H1 (cell line): ENCODE measurements around the gene CCNJ. TPM values are rescaled to one million over a fixed set of nuclear protein-coding genes. Genes with fewer than 3 reads are reported as not detected.

Source experiments
- BRCA1 ChIP-seq: IDR thresholded peaks from 2 replicates; pipeline ENCODE4 v1.6.1; 2012; ENCODE audit warnings: low read depth, low read length, improper control_type of control experiment
- CHD2 ChIP-seq: IDR thresholded peaks from 2 replicates; pipeline ENCODE4 v1.6.1; 2012; ENCODE audit warnings: low read length, improper control_type of control experiment
- HDAC2 ChIP-seq, 2 experiments: fragments of 300-600 bp in 1 of 2; sonication (generic) in 1 of 2; IDR thresholded peaks; 2 replicates each; pipeline ENCODE4 v1.6.1; 2011 to 2012; ENCODE audit warnings: low read depth in 2 of 2, low read length in 2 of 2, mild to moderate bottlenecking in 2 of 2, moderate library complexity in 2 of 2, borderline replicate concordance in 1 of 2, inconsistent platforms in 1 of 2
- NANOG ChIP-seq: IDR thresholded peaks from 2 replicates; pipeline ENCODE4 v1.6.1; 2011; ENCODE audit warnings: low read length, low read depth, mild to moderate bottlenecking, inconsistent platforms; ENCODE audit not compliant: insufficient read depth, poor library complexity, severe bottlenecking
- PHF8 ChIP-seq: fragments of 200-600 bp; sonication (generic); conservative IDR thresholded peaks from 2 replicates; pipeline ENCODE4 v1.7.1; 2012; ENCODE audit warnings: low read depth, mild to moderate bottlenecking, inconsistent platforms, low read length, moderate library complexity
- POLR2A ChIP-seq, 2 experiments: IDR thresholded peaks; 1 replicate in 1 of 2; 2 replicates in 1 of 2; pipeline ENCODE4 v1.6.1; 2011; ENCODE audit warnings: low read depth in 2 of 2, low read length in 2 of 2, mild to moderate bottlenecking in 2 of 2; ENCODE audit errors: control extremely low read depth in 1 of 2
- POLR2AphosphoS5 ChIP-seq: IDR thresholded peaks from 2 replicates; pipeline ENCODE4 v1.6.1; 2011; ENCODE audit warnings: low read depth, low read length
- RNF2 ChIP-seq: fragments of 200-900, 300-1000 bp; sonication (generic); IDR thresholded peaks from 2 replicates; pipeline ENCODE4 v1.7.1; 2016; ENCODE audit warnings: borderline replicate concordance, low read depth, mild to moderate bottlenecking, antibody characterized with exemption, low read length; ENCODE audit not compliant: poor library complexity, severe bottlenecking; ENCODE audit errors: missing control alignments
- SP1 ChIP-seq: IDR thresholded peaks from 2 replicates; pipeline ENCODE4 v1.6.1; 2011; ENCODE audit warnings: low read depth, low read length
- SP4 ChIP-seq: IDR thresholded peaks from 2 replicates; pipeline ENCODE4 v1.6.1; 2012; ENCODE audit warnings: low read length, inconsistent platforms
- SUZ12 ChIP-seq: fragments of 200-600 bp; sonication (generic); IDR thresholded peaks from 2 replicates; pipeline ENCODE4 v1.6.1; 2012; ENCODE audit warnings: mild to moderate bottlenecking, inconsistent platforms, low read length, moderate library complexity, mixed read lengths
- TAF1 ChIP-seq: IDR thresholded peaks from 2 replicates; pipeline ENCODE4 v1.6.1; 2011; ENCODE audit warnings: mild to moderate bottlenecking, low read depth, low read length
- TAF7 ChIP-seq: optimal IDR thresholded peaks from 2 replicates; pipeline ENCODE3; 2011; ENCODE audit warnings: low read depth, mild to moderate bottlenecking, inconsistent platforms, low read length, moderate library complexity, borderline replicate concordance
- polyA plus RNA-seq, 7 experiments: library from polyadenylated mRNA; depleted of rRNA in 3 of 7; stranded (reverse) in 5 of 7; unstranded in 2 of 7; fragments of >200 nt in 5 of 7; fragments of 200-250 nt in 2 of 7; gene quantifications; 1 replicate in 5 of 7; 2 replicates in 1 of 7; 4 replicates in 1 of 7; pipeline versions ENCODE4 v1.2.1 to v1.2.3, GENCODE V29; 2011 to 2013; ENCODE audit warnings: missing spikeins in 2 of 7, mixed read lengths in 2 of 7
- total RNA-seq: library from RNA; stranded (reverse); fragmentation: NEBNext Ultra II Directional; extraction: Animal tissue kit (Norgen Biotek cat#: 25700); gene quantifications from 2 replicates; pipeline ENCODE4 v1.2.1, GENCODE V29; 2021
- TF ChIP-seq, protein P1 (sequence below): IDR thresholded peaks from 2 replicates; pipeline ENCODE4 v1.6.1; 2011; ENCODE audit warnings: low read depth, mild to moderate bottlenecking, low read length; ENCODE audit not compliant: insufficient read depth
- TF ChIP-seq, protein P2 (sequence below), 3 experiments: IDR thresholded peaks; 1 replicate in 2 of 3; 2 replicates in 1 of 3; pipeline versions ENCODE4 v1.5.1 to v1.6.1; 2011; ENCODE audit warnings: low read length in 3 of 3, mild to moderate bottlenecking in 3 of 3, inconsistent platforms in 2 of 3, low read depth in 1 of 3, moderate library complexity in 1 of 3; ENCODE audit not compliant: insufficient read depth in 1 of 3; ENCODE audit errors: control extremely low read depth in 1 of 3
- TF ChIP-seq, protein P3 (sequence below): IDR thresholded peaks from 2 replicates; pipeline ENCODE4 v1.6.1; 2012; ENCODE audit warnings: inconsistent platforms
- TF ChIP-seq, protein P4 (sequence below): IDR thresholded peaks from 2 replicates; pipeline ENCODE4 v1.6.1; 2012; ENCODE audit warnings: inconsistent platforms

CCNJ gene
- total and polyA plus RNA-seq, 2 of the 8 experiments (the other 6 are each of a cell fraction or from before 2014, with no cell fraction given), result 31.4 to 34.7 TPM

DNA sequence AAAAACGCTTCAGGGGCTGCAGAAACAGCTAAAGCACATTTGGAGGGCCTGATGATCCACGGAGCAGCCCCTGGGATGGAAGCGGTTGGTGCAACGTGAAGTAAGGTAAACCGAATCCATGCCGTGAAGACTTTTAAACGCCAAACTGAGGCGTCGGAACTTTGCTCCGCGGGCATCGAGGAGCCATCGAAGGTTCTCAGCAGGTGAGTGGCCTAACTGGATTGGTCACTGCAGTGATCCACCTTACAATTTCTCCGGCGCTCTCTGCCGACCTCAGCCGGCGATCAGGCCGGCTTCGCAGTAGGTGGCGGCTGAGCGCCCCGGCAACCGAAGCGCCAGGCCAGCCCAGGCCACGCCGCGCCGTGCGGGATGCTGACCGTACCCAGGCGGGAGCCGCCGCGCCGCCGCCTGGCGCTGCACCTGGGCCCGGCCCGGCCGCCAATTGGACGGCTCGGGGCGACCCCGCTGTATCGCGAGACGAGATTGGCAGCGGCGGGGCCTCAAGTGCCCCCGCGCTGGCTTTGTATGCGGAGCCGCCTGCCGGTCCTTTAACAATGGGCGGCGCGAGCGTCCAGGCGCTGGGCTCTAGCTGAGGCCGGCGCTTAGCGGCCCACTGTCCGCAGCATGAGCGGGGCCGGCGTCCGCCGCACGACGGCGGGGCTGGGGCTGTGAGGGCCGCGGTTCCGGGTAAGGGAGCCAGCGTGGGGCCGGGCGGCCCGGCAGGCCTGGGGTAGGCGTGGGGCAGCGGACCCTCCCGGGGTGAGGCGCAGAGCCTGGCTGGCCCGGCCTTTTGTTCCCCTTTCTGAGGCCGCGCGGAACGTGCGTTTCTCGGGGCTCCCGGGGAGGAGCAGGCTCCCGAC lies at the start of gene CCNJ (continued):
- TF ChIP-seq SUZ12, result peak; percentile 37; the same call in 1 of the 2 replicates
- TF ChIP-seq RNF2, result peak; percentile 48
- TF ChIP-seq, protein P1, sequence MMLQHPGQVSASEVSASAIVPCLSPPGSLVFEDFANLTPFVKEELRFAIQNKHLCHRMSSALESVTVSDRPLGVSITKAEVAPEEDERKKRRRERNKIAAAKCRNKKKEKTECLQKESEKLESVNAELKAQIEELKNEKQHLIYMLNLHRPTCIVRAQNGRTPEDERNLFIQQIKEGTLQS, result no peak
- TF ChIP-seq TAF1, result peak; percentile 94
- TF ChIP-seq, protein P2, sequence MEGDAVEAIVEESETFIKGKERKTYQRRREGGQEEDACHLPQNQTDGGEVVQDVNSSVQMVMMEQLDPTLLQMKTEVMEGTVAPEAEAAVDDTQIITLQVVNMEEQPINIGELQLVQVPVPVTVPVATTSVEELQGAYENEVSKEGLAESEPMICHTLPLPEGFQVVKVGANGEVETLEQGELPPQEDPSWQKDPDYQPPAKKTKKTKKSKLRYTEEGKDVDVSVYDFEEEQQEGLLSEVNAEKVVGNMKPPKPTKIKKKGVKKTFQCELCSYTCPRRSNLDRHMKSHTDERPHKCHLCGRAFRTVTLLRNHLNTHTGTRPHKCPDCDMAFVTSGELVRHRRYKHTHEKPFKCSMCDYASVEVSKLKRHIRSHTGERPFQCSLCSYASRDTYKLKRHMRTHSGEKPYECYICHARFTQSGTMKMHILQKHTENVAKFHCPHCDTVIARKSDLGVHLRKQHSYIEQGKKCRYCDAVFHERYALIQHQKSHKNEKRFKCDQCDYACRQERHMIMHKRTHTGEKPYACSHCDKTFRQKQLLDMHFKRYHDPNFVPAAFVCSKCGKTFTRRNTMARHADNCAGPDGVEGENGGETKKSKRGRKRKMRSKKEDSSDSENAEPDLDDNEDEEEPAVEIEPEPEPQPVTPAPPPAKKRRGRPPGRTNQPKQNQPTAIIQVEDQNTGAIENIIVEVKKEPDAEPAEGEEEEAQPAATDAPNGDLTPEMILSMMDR (IDR thresholded peaks at IDR 0.05; ENCODE audit: control extremely low read depth in 1 of 3, insufficient read depth in 1 of 3, low read depth in 1 of 3, low read length in 3 of 3), result no peak
- no peak for TF ChIP-seq NANOG
- peak; percentile 79; the same call in 1 of the 2 replicates for TF ChIP-seq SP4
- TF ChIP-seq PHF8, result peak; percentile 97
- TF ChIP-seq SP1, result peak; percentile 80; the same call in 1 of the 2 replicates
- peak; percentile 91 to 96 for TF ChIP-seq POLR2A (IDR thresholded peaks at IDR 0.05; ENCODE audit: control extremely low read depth in 1 of 2, low read depth in 2 of 2, low read length in 2 of 2)
- peak; percentile 86 for TF ChIP-seq TAF7
- peak; percentile 97 for TF ChIP-seq CHD2
- TF ChIP-seq, protein P3, sequence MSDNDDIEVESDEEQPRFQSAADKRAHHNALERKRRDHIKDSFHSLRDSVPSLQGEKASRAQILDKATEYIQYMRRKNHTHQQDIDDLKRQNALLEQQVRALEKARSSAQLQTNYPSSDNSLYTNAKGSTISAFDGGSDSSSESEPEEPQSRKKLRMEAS, result peak; percentile 97
- TF ChIP-seq HDAC2 (IDR thresholded peaks at IDR 0.05; ENCODE audit: borderline replicate concordance in 1 of 2, low read depth in 2 of 2, low read length in 2 of 2), result peak in 1 of 2 experiments; percentile 95; a peak in 2 of 4 replicates
- peak; percentile 90 for TF ChIP-seq BRCA1
- TF ChIP-seq, protein P4, sequence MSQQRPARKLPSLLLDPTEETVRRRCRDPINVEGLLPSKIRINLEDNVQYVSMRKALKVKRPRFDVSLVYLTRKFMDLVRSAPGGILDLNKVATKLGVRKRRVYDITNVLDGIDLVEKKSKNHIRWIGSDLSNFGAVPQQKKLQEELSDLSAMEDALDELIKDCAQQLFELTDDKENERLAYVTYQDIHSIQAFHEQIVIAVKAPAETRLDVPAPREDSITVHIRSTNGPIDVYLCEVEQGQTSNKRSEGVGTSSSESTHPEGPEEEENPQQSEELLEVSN, result peak; percentile 98
- TF ChIP-seq POLR2AphosphoS5, result peak; percentile 75
